ENCODE data around the gene WNT3. TPM values are rescaled to one million over a fixed set of nuclear protein-coding genes. Genes with fewer than 3 reads are reported as not detected.
A peak's percentile ranks its signal among the peaks of the same experiment; 100 is the strongest.

Gene WNT3
- total and polyA plus RNA-seq, 2 experiments from 2014 or later = 2.1 to 3.0 TPM

GRCh38 chr17:46738544-46738943, 79.9 kb downstream of the WNT3 start:
- H3K9ac ChIP-seq = no peak overlapping the region
- H3K4me1 ChIP-seq (ENCODE audit: insufficient read depth) = peaks cover 40% of the 10 kb centered on the region
- no peak overlapping the region for H3K27ac ChIP-seq
- peak; percentile 45 for DNase-seq
- 93 to 94% methylated on average over 4 of the region's 4 CpGs for WGBS, 2 experiments (ENCODE audit: low coverage in 1 of 2, low lambda C conversion rate in 2 of 2, missing lambda C conversion rate in 2 of 2)
- no peaks in the 10 kb centered on the region for H3K9me3 ChIP-seq (ENCODE audit: low read depth)
- H3K4me2 ChIP-seq (ENCODE audit: unreplicated experiment) = no peak overlapping the region
- H3F3A ChIP-seq (ENCODE audit: insufficient read depth) = peaks cover 40% of the 10 kb centered on the region
- no peaks in the 10 kb centered on the region for H3K36me3 ChIP-seq (ENCODE audit: low read depth)
- TF ChIP-seq EZH2 (IDR thresholded peaks at IDR 0.05; ENCODE audit: insufficient read depth, poor library complexity, severe bottlenecking) (no peak), EZH2phosphoT487 (IDR thresholded peaks at IDR 0.05; ENCODE audit: insufficient read depth, low read depth) (no peak)
- no peak overlapping the region for H2AFZ ChIP-seq
- no peaks in the 10 kb centered on the region for H3K9me2 ChIP-seq (ENCODE audit: insufficient read depth)
- H3K4me3 ChIP-seq = no peak overlapping the region
- in situ Hi-C loops (cut with MboI) = no loop called here
- no peaks in the 10 kb centered on the region for H3K79me2 ChIP-seq (ENCODE audit: insufficient read depth)
- no peaks in the 10 kb centered on the region for H3K27me3 ChIP-seq (replicated peaks; ENCODE audit: insufficient read depth)
- no peaks in the 10 kb centered on the region for H4K20me1 ChIP-seq (ENCODE audit: insufficient read depth)

- peaks cover 31% of the 10 kb centered on the region for H3K4me1 ChIP-seq (ENCODE audit: insufficient read depth)
- no peaks in the 10 kb centered on the region for H3K36me3 ChIP-seq (ENCODE audit: low read depth)
- H3F3A ChIP-seq (ENCODE audit: insufficient read depth) = peaks cover 35% of the 10 kb centered on the region
- no peaks in the 10 kb centered on the region for H4K20me1 ChIP-seq (ENCODE audit: insufficient read depth)
- no peak overlapping the region for H3K4me3 ChIP-seq
- H3K27ac ChIP-seq = no peak overlapping the region
- no peak overlapping the region for H3K9ac ChIP-seq
- no peaks in the 10 kb centered on the region for H3K9me3 ChIP-seq (ENCODE audit: low read depth)
- H3K4me2 ChIP-seq (ENCODE audit: unreplicated experiment) = no peak overlapping the region
- no peaks in the 10 kb centered on the region for H3K27me3 ChIP-seq (replicated peaks; ENCODE audit: insufficient read depth)
- H3K9me2 ChIP-seq (ENCODE audit: insufficient read depth) = no peaks in the 10 kb centered on the region
- no peaks in the 10 kb centered on the region for H3K79me2 ChIP-seq (ENCODE audit: insufficient read depth)
- TF ChIP-seq EZH2phosphoT487 (IDR thresholded peaks at IDR 0.05; ENCODE audit: insufficient read depth, low read depth) = no peak
- TF ChIP-seq EZH2 (IDR thresholded peaks at IDR 0.05; ENCODE audit: insufficient read depth, poor library complexity, severe bottlenecking) = no peak
- no peak for DNase-seq
- in situ Hi-C loops (cut with MboI) = no loop called here
- 85 to 89% methylated on average over 4 of the region's 4 CpGs for WGBS, 2 experiments (ENCODE audit: low coverage in 1 of 2, low lambda C conversion rate in 2 of 2, missing lambda C conversion rate in 2 of 2)
- H2AFZ ChIP-seq = no peak overlapping the region
These were observed 81.2 kb downstream of the WNT3 start for GRCh38 chr17:46737326-46737725.

GRCh38 chr17:46736100-46736499, 82.4 kb downstream of the WNT3 start:
- Histone ChIP-seq H3K9ac (no peak overlapping the region), H3K27ac (no peak overlapping the region), H3K79me2 (ENCODE audit: insufficient read depth) (no peaks in the 10 kb centered on the region), H3K27me3 (replicated peaks; ENCODE audit: insufficient read depth) (no peaks in the 10 kb centered on the region), H3F3A (ENCODE audit: insufficient read depth) (peaks cover 25% of the 10 kb centered on the region), H4K20me1 (ENCODE audit: insufficient read depth) (no peaks in the 10 kb centered on the region), H3K4me2 (ENCODE audit: unreplicated experiment) (no peak overlapping the region), H3K9me2 (ENCODE audit: insufficient read depth) (no peaks in the 10 kb centered on the region), H3K36me3 (ENCODE audit: low read depth) (no peaks in the 10 kb centered on the region), H3K4me3 (no peak overlapping the region), H3K4me1 (ENCODE audit: insufficient read depth) (peaks cover 29% of the 10 kb centered on the region), H2AFZ (no peak overlapping the region), H3K9me3 (ENCODE audit: low read depth) (no peaks in the 10 kb centered on the region)
- DNase-seq = no peak
- TF ChIP-seq EZH2phosphoT487 (IDR thresholded peaks at IDR 0.05; ENCODE audit: insufficient read depth, low read depth) = no peak
- TF ChIP-seq EZH2 (IDR thresholded peaks at IDR 0.05; ENCODE audit: insufficient read depth, poor library complexity, severe bottlenecking) = no peak
- in situ Hi-C loops (cut with MboI) = no loop called here

GRCh38 chr17:46733837-46734475, 84.5 kb downstream of the WNT3 start:
- Histone ChIP-seq H3F3A (ENCODE audit: insufficient read depth) (peaks cover 21% of the 10 kb centered on the region), H4K20me1 (ENCODE audit: insufficient read depth) (no peaks in the 10 kb centered on the region), H3K9me2 (ENCODE audit: insufficient read depth) (no peaks in the 10 kb centered on the region), H3K9ac (no peak overlapping the region), H3K4me1 (ENCODE audit: insufficient read depth) (peaks cover 26% of the 10 kb centered on the region), H3K79me2 (ENCODE audit: insufficient read depth) (no peaks in the 10 kb centered on the region), H2AFZ (no peak overlapping the region), H3K36me3 (ENCODE audit: low read depth) (0 out of 2 replicates have a peak, but pooled peaks cover 11% of the 10 kb centered on the region), H3K4me3 (no peak overlapping the region), H3K27ac (peak overlapping the region; percentile 46; the same call in 1 of the 2 replicates), H3K4me2 (ENCODE audit: unreplicated experiment) (peak overlapping the region; percentile 67), H3K27me3 (replicated peaks; ENCODE audit: insufficient read depth) (no peaks in the 10 kb centered on the region), H3K9me3 (ENCODE audit: low read depth) (no peaks in the 10 kb centered on the region)
- TF ChIP-seq EZH2phosphoT487 (IDR thresholded peaks at IDR 0.05; ENCODE audit: insufficient read depth, low read depth) (no peak), EZH2 (IDR thresholded peaks at IDR 0.05; ENCODE audit: insufficient read depth, poor library complexity, severe bottlenecking) (no peak)
- 94 to 97% methylated on average over 1 of the region's 1 CpG for WGBS, 2 experiments (ENCODE audit: low coverage in 1 of 2, low lambda C conversion rate in 2 of 2, missing lambda C conversion rate in 2 of 2)
- in situ Hi-C loops (cut with MboI) = no loop called here
- peak; percentile 75 for DNase-seq
